K562 (cell line): ENCODE results near the gene EDN2. TPM values are rescaled to one million over a fixed set of nuclear protein-coding genes. Genes with fewer than 3 reads are reported as not detected.

Experiments
- CC2D1A ChIP-seq: fragments of 450-650 bp; IDR thresholded peaks from 2 replicates; pipeline ENCODE4 v1.6.1; 2017; ENCODE audit warnings: mild to moderate bottlenecking
- DNMT1 ChIP-seq: fragments of 450-650 bp; IDR thresholded peaks from 2 replicates; pipeline ENCODE4 v1.6.1; 2016; ENCODE audit warnings: antibody characterized with exemption, mild to moderate bottlenecking
- ELF2 ChIP-seq: fragments of 250-450 bp; sonication (Bioruptor Pico); IDR thresholded peaks from 2 replicates; pipeline ENCODE4 v1.5.0; 2021; ENCODE audit warnings: mild to moderate bottlenecking
- GABPB1 ChIP-seq: sonication (generic); formaldehyde crosslinking; IDR thresholded peaks from 2 replicates; pipeline ENCODE4 v1.8.0; 2022; ENCODE audit warnings: mild to moderate bottlenecking, missing genetic modification reagents
- GATA2 ChIP-seq: sonication (generic); formaldehyde crosslinking; IDR thresholded peaks from 2 replicates; pipeline ENCODE4 v1.4.0; 2020; ENCODE audit warnings: mild to moderate bottlenecking, missing genetic modification reagents
- MECOM ChIP-seq: fragments of 250-450 bp; sonication (Bioruptor Pico); IDR thresholded peaks from 2 replicates; pipeline ENCODE4 v1.8.0; 2022; ENCODE audit warnings: inconsistent platforms
- RBFOX2 ChIP-seq: fragments of 200-400 bp; formaldehyde crosslinking; IDR thresholded peaks from 2 replicates; pipeline ENCODE4 v1.6.1; 2017; ENCODE audit warnings: low read depth, mild to moderate bottlenecking, low read length, moderate library complexity
- RCOR1 ChIP-seq, 2 experiments: IDR thresholded peaks; 2 replicates each; pipeline ENCODE4 v1.6.1; 2012; ENCODE audit warnings: low read depth in 2 of 2, low read length in 2 of 2, borderline replicate concordance in 1 of 2, improper control_type of control experiment in 1 of 2
- RFX7 ChIP-seq: fragments of 250-450 bp; sonication (Bioruptor Pico); IDR thresholded peaks from 2 replicates; pipeline ENCODE4 v1.5.1; 2021; ENCODE audit warnings: mild to moderate bottlenecking
- TBP ChIP-seq: optimal IDR thresholded peaks from 2 replicates; pipeline ENCODE3; 2011; ENCODE audit warnings: low read depth, low read length, improper control_type of control experiment
- ZFP36 ChIP-seq: fragments of 150-350 bp; IDR thresholded peaks from 2 replicates; pipeline ENCODE4 v1.6.1; 2018; ENCODE audit warnings: low read length, low read depth; ENCODE audit not compliant: partially characterized antibody
- ZNF217 ChIP-seq: sonication (generic); formaldehyde crosslinking; IDR thresholded peaks from 2 replicates; pipeline ENCODE4 v1.8.0; 2022; ENCODE audit warnings: mild to moderate bottlenecking, missing genetic modification reagents
- ZNF23 ChIP-seq: fragments of 250-450 bp; sonication (Bioruptor Pico); IDR thresholded peaks from 2 replicates; pipeline ENCODE4 v1.4.0; 2020; ENCODE audit warnings: mild to moderate bottlenecking
- ZNF551 ChIP-seq: fragments of 250-450 bp; sonication (Bioruptor Pico); IDR thresholded peaks from 2 replicates; pipeline ENCODE4 v1.5.0; 2021; ENCODE audit warnings: mild to moderate bottlenecking, moderate library complexity
- polyA plus RNA-seq, 8 experiments: library from polyadenylated mRNA; depleted of rRNA in 4 of 8; stranded (reverse) in 5 of 8; unstranded in 3 of 8; fragments of >200 nt; fragmentation: Nextera tagmentation in 2 of 8; fragmentation: Illumina TruSeq in 1 of 8; extraction: Ambion mirVana in 2 of 8; extraction: Trizol in 1 of 8; gene quantifications; 2 replicates each; pipeline versions ENCODE4 v1.2.1 to v1.2.3, GENCODE V29; 2011 to 2014; ENCODE audit warnings: inconsistent platforms in 1 of 8, missing spikeins in 1 of 8
- total RNA-seq, 7 experiments: library from RNA; depleted of rRNA in 6 of 7; stranded (reverse); fragments of >200 nt in 6 of 7; fragmentation: Illumina TruSeq in 2 of 7; extraction: Trizol in 2 of 7; gene quantifications; 2 replicates each; pipeline versions ENCODE4 v1.2.1 to v1.2.3, GENCODE V29; 2011 to 2021; ENCODE audit warnings: low replicate concordance in 1 of 7
- TF ChIP-seq, protein P1 (sequence below): fragments of 450-650 bp; formaldehyde crosslinking; IDR thresholded peaks from 2 replicates; pipeline ENCODE4 v1.4.0; 2020; ENCODE audit warnings: mild to moderate bottlenecking, moderate library complexity
- TF ChIP-seq, protein P2 (sequence below): fragments of 450-650 bp; formaldehyde crosslinking; IDR thresholded peaks from 2 replicates; pipeline ENCODE4 v1.4.0; 2020; ENCODE audit warnings: mild to moderate bottlenecking, moderate library complexity
- TF ChIP-seq, protein P3 (sequence below), 2 experiments: fragments of 450-650 bp; formaldehyde crosslinking in 1 of 2; IDR thresholded peaks; 2 replicates each; pipeline versions ENCODE4 v1.4.0 to v1.6.1; 2014 to 2020; ENCODE audit warnings: mild to moderate bottlenecking in 2 of 2, borderline replicate concordance in 1 of 2, low read depth in 1 of 2

Gene EDN2
- total and polyA plus RNA-seq, 9 of the 15 experiments (the other 6 are each of a cell fraction or from before 2014, with no cell fraction given): not detected

DNA sequence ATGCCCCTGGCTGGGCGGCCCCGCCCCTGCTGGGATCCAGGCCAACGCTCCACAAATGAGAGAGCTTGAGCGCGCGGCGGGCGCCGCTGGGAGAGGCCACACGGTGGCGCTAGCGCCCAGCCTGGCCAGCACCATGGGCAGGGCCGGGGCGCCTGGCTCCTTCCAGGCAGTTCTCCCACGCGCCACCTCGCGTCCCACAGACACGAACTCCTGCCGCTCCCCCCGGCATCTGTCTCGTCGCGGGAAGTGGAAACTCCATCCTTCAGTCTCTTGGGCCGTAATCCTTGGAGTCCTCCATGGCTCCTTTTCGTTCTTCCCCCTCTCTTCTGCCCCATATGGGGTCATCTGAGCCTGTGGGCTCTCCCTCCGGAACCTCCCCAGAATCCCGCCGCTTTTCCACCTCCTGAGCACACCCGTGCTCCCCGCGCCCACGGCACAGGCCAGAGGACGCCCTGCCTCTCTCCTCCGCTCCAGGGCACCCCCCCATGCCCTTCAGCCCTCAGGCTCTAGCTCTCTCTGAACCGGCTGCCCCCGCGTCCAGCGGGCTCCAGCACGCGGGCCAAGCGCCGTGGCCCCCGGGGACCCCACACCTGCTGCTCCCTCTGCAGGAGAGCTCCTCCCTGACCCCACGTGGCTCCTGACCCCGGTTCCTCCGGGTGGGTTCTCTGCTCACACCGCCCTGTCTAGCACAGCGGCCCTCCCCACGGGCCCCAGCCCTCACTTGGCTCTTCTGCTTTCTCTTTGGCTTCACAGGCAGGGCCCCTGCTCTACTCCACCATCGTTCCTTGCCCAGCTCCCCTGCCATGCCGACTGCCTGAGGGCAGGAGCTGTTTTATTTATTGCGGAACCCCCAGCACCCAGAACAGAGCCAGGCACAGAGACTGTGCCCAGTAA, 31.9 kb upstream of the EDN2 start (continued):
- TF ChIP-seq ZFP36 (no peak), MECOM (no peak), ZNF23 (CRISPR knock-in tag) (no peak), ZNF551 (CRISPR knock-in tag) (no peak), ELF2 (CRISPR knock-in tag) (no peak), RBFOX2 (no peak), TBP (no peak), DNMT1 (no peak), RFX7 (no peak), GABPB1 (no peak), RCOR1 (IDR thresholded peaks at IDR 0.05; ENCODE audit: borderline replicate concordance in 1 of 2, low read depth in 2 of 2, low read length in 2 of 2) (peak in 1 of 2 experiments; percentile 24; a peak in 1 of 4 replicates), GATA2 (no peak), ZNF217 (no peak), CC2D1A (no peak)
- TF ChIP-seq, protein P1, sequence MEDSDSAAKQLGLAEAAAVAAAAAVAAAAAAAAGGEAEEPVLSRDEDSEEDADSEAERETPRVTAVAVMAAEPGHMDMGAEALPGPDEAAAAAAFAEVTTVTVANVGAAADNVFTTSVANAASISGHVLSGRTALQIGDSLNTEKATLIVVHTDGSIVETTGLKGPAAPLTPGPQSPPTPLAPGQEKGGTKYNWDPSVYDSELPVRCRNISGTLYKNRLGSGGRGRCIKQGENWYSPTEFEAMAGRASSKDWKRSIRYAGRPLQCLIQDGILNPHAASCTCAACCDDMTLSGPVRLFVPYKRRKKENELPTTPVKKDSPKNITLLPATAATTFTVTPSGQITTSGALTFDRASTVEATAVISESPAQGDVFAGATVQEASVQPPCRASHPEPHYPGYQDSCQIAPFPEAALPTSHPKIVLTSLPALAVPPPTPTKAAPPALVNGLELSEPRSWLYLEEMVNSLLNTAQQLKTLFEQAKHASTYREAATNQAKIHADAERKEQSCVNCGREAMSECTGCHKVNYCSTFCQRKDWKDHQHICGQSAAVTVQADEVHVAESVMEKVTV (CRISPR knock-in tag): 0 out of 2 replicates have a peak, but pooled peaks have one; percentile 24
- TF ChIP-seq, protein P2, sequence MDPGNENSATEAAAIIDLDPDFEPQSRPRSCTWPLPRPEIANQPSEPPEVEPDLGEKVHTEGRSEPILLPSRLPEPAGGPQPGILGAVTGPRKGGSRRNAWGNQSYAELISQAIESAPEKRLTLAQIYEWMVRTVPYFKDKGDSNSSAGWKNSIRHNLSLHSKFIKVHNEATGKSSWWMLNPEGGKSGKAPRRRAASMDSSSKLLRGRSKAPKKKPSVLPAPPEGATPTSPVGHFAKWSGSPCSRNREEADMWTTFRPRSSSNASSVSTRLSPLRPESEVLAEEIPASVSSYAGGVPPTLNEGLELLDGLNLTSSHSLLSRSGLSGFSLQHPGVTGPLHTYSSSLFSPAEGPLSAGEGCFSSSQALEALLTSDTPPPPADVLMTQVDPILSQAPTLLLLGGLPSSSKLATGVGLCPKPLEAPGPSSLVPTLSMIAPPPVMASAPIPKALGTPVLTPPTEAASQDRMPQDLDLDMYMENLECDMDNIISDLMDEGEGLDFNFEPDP: no peak
- TF ChIP-seq, protein P3, sequence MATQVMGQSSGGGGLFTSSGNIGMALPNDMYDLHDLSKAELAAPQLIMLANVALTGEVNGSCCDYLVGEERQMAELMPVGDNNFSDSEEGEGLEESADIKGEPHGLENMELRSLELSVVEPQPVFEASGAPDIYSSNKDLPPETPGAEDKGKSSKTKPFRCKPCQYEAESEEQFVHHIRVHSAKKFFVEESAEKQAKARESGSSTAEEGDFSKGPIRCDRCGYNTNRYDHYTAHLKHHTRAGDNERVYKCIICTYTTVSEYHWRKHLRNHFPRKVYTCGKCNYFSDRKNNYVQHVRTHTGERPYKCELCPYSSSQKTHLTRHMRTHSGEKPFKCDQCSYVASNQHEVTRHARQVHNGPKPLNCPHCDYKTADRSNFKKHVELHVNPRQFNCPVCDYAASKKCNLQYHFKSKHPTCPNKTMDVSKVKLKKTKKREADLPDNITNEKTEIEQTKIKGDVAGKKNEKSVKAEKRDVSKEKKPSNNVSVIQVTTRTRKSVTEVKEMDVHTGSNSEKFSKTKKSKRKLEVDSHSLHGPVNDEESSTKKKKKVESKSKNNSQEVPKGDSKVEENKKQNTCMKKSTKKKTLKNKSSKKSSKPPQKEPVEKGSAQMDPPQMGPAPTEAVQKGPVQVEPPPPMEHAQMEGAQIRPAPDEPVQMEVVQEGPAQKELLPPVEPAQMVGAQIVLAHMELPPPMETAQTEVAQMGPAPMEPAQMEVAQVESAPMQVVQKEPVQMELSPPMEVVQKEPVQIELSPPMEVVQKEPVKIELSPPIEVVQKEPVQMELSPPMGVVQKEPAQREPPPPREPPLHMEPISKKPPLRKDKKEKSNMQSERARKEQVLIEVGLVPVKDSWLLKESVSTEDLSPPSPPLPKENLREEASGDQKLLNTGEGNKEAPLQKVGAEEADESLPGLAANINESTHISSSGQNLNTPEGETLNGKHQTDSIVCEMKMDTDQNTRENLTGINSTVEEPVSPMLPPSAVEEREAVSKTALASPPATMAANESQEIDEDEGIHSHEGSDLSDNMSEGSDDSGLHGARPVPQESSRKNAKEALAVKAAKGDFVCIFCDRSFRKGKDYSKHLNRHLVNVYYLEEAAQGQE (IDR thresholded peaks at IDR 0.05; ENCODE audit: borderline replicate concordance): peak; percentile 90
- TF ChIP-seq, protein P3 (CRISPR knock-in tag; IDR thresholded peaks at IDR 0.05; ENCODE audit: low read depth): peak; percentile 87; the same call in 1 of the 2 replicates
